Loucy (cell line): ENCODE measurements around the gene RAB6A.

Experiments used
- EZH2phosphoT487 ChIP-seq: fragments of 200-600 bp; IDR thresholded peaks from 2 replicates; pipeline ENCODE4 v1.6.1; 2018; ENCODE audit warnings: antibody characterized with exemption, mild to moderate bottlenecking, moderate library complexity, borderline replicate concordance
- TF ChIP-seq, protein P1 (sequence below): fragments of 200-600 bp; sonication (generic); conservative IDR thresholded peaks from 2 replicates; pipeline ENCODE4 v1.5.1; 2014; ENCODE audit warnings: mild to moderate bottlenecking, antibody characterized with exemption, low read length

DNA sequence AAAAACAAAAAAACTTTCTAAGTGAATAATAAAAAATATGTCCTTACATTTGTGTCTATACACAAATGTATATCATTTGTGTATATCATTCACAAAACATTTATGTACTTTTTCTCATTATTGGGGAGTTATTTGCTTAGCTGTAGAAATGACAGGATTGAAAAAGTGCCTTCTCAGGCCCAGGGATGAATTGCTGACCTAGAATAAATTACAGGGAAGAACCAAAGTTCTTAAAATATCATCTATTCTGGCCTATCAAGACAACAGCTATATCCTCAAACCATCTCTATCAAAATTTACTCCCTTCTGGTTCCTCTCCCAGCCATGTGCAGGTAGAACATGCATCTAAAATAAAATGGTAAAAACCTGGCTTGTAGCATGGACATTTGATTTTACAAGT, 1.9 kb upstream of the RAB6A start:
- TF ChIP-seq EZH2phosphoT487 = no peak
- TF ChIP-seq, protein P1, sequence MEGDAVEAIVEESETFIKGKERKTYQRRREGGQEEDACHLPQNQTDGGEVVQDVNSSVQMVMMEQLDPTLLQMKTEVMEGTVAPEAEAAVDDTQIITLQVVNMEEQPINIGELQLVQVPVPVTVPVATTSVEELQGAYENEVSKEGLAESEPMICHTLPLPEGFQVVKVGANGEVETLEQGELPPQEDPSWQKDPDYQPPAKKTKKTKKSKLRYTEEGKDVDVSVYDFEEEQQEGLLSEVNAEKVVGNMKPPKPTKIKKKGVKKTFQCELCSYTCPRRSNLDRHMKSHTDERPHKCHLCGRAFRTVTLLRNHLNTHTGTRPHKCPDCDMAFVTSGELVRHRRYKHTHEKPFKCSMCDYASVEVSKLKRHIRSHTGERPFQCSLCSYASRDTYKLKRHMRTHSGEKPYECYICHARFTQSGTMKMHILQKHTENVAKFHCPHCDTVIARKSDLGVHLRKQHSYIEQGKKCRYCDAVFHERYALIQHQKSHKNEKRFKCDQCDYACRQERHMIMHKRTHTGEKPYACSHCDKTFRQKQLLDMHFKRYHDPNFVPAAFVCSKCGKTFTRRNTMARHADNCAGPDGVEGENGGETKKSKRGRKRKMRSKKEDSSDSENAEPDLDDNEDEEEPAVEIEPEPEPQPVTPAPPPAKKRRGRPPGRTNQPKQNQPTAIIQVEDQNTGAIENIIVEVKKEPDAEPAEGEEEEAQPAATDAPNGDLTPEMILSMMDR = no peak
